MCF 10A (cell line): ENCODE measurements around the gene TM7SF2. TPM values are rescaled to one million over a fixed set of nuclear protein-coding genes. Genes with fewer than 3 reads are reported as not detected.
"Not testable (repeated sequence)": the region's sequence is repeated elsewhere in the genome, so short reads cannot be mapped to it uniquely, and the experiment has no call there.

Experiments used
- BruUV-seq: library from RNA; stranded (reverse); fragments of 400-500 nt; replicated peaks from 2 replicates; lab custom pipeline; 2021; lab: Mats Ljungman, UMichigan
- CTCF ChIA-PET: fragments of 300-600 bp; sonication (Branson Sonifier 250); formaldehyde crosslinking; extraction: SDS; loops from one replicate; lab custom pipeline; 2021; ENCODE audit warnings: antibody characterized with exemption, inconsistent platforms; lab: Yijun Ruan, JAX
- POLR2A ChIA-PET: fragments of 300-600, 350-650 bp; sonication (Branson Sonifier 250); formaldehyde crosslinking; extraction: SDS; loops from one replicate; lab custom pipeline; 2020; ENCODE audit warnings: antibody characterized with exemption, inconsistent platforms; lab: Yijun Ruan, JAX
- DNase-seq: peaks from one replicate; pipeline ENCODE4 v3.0.0-alpha.2; 2018; ENCODE audit not compliant: unreplicated experiment
- H3K27ac Mint-ChIP-seq: one replicate; pipeline ENCODE4 v1.8.0; 2022; ENCODE audit warnings: mild to moderate bottlenecking, low read depth, mixed read lengths; ENCODE audit not compliant: unreplicated experiment
- H3K27me3 Mint-ChIP-seq: one replicate; pipeline ENCODE4 v1.8.0; 2022; ENCODE audit warnings: mixed read lengths; ENCODE audit not compliant: insufficient read depth, unreplicated experiment
- H3K36me3 Mint-ChIP-seq: one replicate; pipeline ENCODE4 v1.8.0; 2022; ENCODE audit warnings: mild to moderate bottlenecking, moderate library complexity, mixed read lengths; ENCODE audit not compliant: insufficient read depth, unreplicated experiment
- H3K4me1 Mint-ChIP-seq: one replicate; pipeline ENCODE4 v1.8.0; 2022; ENCODE audit warnings: mixed read lengths; ENCODE audit not compliant: insufficient read depth, unreplicated experiment
- H3K4me3 Mint-ChIP-seq: one replicate; pipeline ENCODE4 v1.8.0; 2022; ENCODE audit warnings: mild to moderate bottlenecking, moderate library complexity, mixed read lengths; ENCODE audit not compliant: unreplicated experiment
- H3K9me3 Mint-ChIP-seq: one replicate; pipeline ENCODE4 v1.8.0; 2022; ENCODE audit warnings: mixed read lengths; ENCODE audit not compliant: unreplicated experiment
- intact Hi-C: fragments of 100-400 bp; cut with micrococcal nuclease; formaldehyde crosslinking; loops from 2 replicates; pipeline ENCODE4 v1.14.1; 2022
- total RNA-seq: library from RNA; stranded (reverse); gene quantifications from 2 replicates; pipeline ENCODE4 v1.2.3, GENCODE V29; 2022
- TF ChIP-seq, protein P1 (sequence below): fragments of 200-600 bp; IDR thresholded peaks from one replicate; pipeline ENCODE4 v1.8.0; 2022; ENCODE audit warnings: antibody characterized with exemption, mild to moderate bottlenecking; ENCODE audit not compliant: unreplicated experiment

The TM7SF2 gene
- total RNA-seq, 1 experiment from 2014 or later, result 14.0 TPM

GRCh38 chr11:65117206-65118096, 5.8 kb downstream of the TM7SF2 start, which contains the start of gene ZNHIT2:
ZNHIT2 (minus strand) TSS chr11:65117701; CDS start chr11:65117653, 48 bp downstream.
- ChIA-PET POLR2A (interaction anchor here (0.6 to 8.8 kb wide), 28 partner anchors 9 to 339 kb away, joined by 3 to 122 read pairs (median 5); partner anchors contain the start of genes ARL2, CAPN1, CDC42BPG and CDCA5), CTCF (interaction anchor here (0.6 to 2.6 kb wide), 13 partner anchors 12 to 772 kb away, joined by 3 to 12 read pairs (median 3); partner anchors contain the start of gene CDC42BPG)
- peak; percentile 99 for DNase-seq
- Mint-ChIP-seq H3K27me3 (no peaks in the 10 kb centered on the region), H3K27ac (peak within 1 kb of the TSS; percentile 88), H3K4me1 (peaks cover 16% of the 10 kb centered on the region), H3K4me3 (peak within 1 kb of the TSS; percentile 82), H3K36me3 (peaks cover 56% of the 10 kb centered on the region), H3K9me3 (no peaks in the 10 kb centered on the region)
- intact Hi-C loops, result loop anchor here (1.0 to 10.0 kb wide), 3 partner anchors 103 to 270 kb away; partner anchors contain the start of genes ARL2 and ATG2A
- no TSS peak for BruUV-seq
- TF ChIP-seq, protein P1, sequence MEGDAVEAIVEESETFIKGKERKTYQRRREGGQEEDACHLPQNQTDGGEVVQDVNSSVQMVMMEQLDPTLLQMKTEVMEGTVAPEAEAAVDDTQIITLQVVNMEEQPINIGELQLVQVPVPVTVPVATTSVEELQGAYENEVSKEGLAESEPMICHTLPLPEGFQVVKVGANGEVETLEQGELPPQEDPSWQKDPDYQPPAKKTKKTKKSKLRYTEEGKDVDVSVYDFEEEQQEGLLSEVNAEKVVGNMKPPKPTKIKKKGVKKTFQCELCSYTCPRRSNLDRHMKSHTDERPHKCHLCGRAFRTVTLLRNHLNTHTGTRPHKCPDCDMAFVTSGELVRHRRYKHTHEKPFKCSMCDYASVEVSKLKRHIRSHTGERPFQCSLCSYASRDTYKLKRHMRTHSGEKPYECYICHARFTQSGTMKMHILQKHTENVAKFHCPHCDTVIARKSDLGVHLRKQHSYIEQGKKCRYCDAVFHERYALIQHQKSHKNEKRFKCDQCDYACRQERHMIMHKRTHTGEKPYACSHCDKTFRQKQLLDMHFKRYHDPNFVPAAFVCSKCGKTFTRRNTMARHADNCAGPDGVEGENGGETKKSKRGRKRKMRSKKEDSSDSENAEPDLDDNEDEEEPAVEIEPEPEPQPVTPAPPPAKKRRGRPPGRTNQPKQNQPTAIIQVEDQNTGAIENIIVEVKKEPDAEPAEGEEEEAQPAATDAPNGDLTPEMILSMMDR, result peak; percentile 84

DNA sequence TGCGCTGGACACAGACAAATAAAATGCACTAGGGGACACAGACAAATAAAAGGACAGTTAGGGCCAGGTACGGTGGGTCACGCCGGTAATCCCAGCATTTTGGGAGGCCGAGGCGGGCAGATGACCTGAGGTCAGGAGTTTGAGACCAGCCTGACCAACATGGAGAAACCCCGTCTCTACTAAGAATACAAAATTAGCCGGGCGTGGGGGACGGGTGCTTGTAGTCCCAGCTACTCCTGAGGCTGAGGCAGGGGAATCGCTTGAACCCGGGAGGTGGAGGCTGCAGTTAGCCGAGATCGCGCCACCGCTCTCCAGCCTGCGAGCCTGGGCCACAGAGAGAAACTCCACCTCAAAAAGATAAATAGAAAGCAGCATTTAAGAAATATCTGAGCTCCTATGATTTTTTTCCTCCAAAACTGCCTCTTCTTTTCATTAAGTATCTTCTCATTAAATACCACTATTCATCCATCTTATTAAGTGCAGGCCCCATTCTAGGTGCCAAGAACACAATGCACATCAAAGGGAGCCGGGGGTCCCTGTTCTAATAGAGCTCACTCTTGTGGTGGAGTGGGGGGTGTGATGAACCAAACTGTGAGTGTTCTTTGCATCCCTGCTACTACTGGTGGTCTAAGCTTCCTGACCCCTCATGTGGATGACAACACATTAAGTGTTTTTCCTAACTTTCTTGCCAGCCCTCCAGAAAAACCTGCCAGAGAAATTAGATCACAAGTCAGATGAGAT, 6.6 kb downstream of the TM7SF2 start:
- TF ChIP-seq, protein P1, result peak; percentile 2
- BruUV-seq, result no TSS peak
- H3K36me3 Mint-ChIP-seq, result peaks cover 56% of the 10 kb centered on the region
- no peak for DNase-seq
- H3K27ac Mint-ChIP-seq, result peak overlapping the region; percentile 88
- H3K27me3 Mint-ChIP-seq, result no peaks in the 10 kb centered on the region
- CTCF ChIA-PET, result interaction anchor here (0.6 to 2.6 kb wide), 13 partner anchors 20 to 392 kb away, joined by 3 to 12 read pairs (median 4); partner anchors contain the start of gene CDC42BPG
- peak overlapping the region; percentile 82 for H3K4me3 Mint-ChIP-seq
- peaks cover 15% of the 10 kb centered on the region for H3K4me1 Mint-ChIP-seq
- H3K9me3 Mint-ChIP-seq, result no peaks in the 10 kb centered on the region
- intact Hi-C loops, result loop anchor here (10.0 kb wide), 1 partner anchor 203 kb away; the partner anchor contains the start of gene ATG2A
- POLR2A ChIA-PET, result interaction anchor here (0.6 to 8.8 kb wide), 24 partner anchors 10 to 340 kb away, joined by 3 to 122 read pairs (median 5); partner anchors contain the start of genes ARL2, CAPN1, CDC42BPG and CDCA5

GRCh38 chr11:65118891-65119669, 7.4 kb downstream of the TM7SF2 start:
- CTCF ChIA-PET, result interaction anchor here (0.6 to 2.6 kb wide), 10 partner anchors 22 to 392 kb away, joined by 3 to 12 read pairs (median 4); partner anchors contain the start of genes ARL2 and CDC42BPG
- intact Hi-C loops, result loop anchor here (10.0 kb wide), 1 partner anchor 204 kb away; the partner anchor contains the start of gene ATG2A
- Mint-ChIP-seq H3K4me1 (peaks cover 11% of the 10 kb centered on the region), H3K36me3 (peaks cover 61% of the 10 kb centered on the region)
- POLR2A ChIA-PET, result interaction anchor here (2.5 to 8.8 kb wide), 6 partner anchors 12 to 104 kb away, joined by 9 to 122 read pairs (median 18); partner anchors contain the start of genes ARL2, CAPN1, SNX15 and SYVN1
- not testable (repeated sequence) for DNase-seq, H3K27ac Mint-ChIP-seq, H3K27me3 Mint-ChIP-seq, H3K4me3 Mint-ChIP-seq, BruUV-seq, H3K9me3 Mint-ChIP-seq
